Breast epithelium (tissue), 4 donors: ENCODE measurements around the gene AGAP5. TPM values are rescaled to one million over a fixed set of nuclear protein-coding genes. Genes with fewer than 3 reads are reported as not detected.
"Not testable (repeated sequence)": the region's sequence is repeated elsewhere in the genome, so short reads cannot be mapped to it uniquely, and the experiment has no call there.

ENCODE experiments used
- DNase-seq, 2 donors: peaks; one replicate each; pipeline ENCODE4 v3.0.0-alpha.2; 2019; ENCODE audit warnings: low spot score in 2 of 2
- H3K27ac ChIP-seq, 2 donors: fragments of 200-600 bp; sonication (generic) in 1 of 2; one replicate each; pipeline ENCODE4 v1.5.1; 2016 to 2019; ENCODE audit warnings: mild to moderate bottlenecking in 1 of 2
- H3K27me3 ChIP-seq, 2 donors: fragments of 200-600 bp; sonication (generic) in 1 of 2; one replicate each; pipeline versions ENCODE4 v1.5.1 to v1.6.0; 2017 to 2019; ENCODE audit warnings: control low read depth in 1 of 2, mild to moderate bottlenecking in 1 of 2
- H3K36me3 ChIP-seq: fragments of 200-600 bp; one replicate; pipeline ENCODE4 v1.5.1; 2019
- H3K4me1 ChIP-seq, 2 donors: fragments of 200-600 bp; sonication (generic); one replicate each; pipeline ENCODE4 v1.5.1; 2016 to 2019; ENCODE audit warnings: control low read depth in 1 of 2
- H3K4me3 ChIP-seq, 3 donors: fragments of 200-600 bp; sonication (generic); 1 replicate in 2 of 3; 2 replicates in 1 of 3; pipeline ENCODE4 v1.5.1; 2016 to 2019; ENCODE audit warnings: mild to moderate bottlenecking in 3 of 3, moderate library complexity in 2 of 3
- H3K9me3 ChIP-seq, 2 donors: fragments of 200-600 bp; sonication (generic) in 1 of 2; one replicate each; pipeline ENCODE4 v1.5.1; 2016 to 2019; ENCODE audit warnings: control low read depth in 1 of 2
- intact Hi-C: fragments of 100-400 bp; cut with DNase I; formaldehyde crosslinking; loops from one replicate; pipeline ENCODE4 v1.15.1; 2023; ENCODE audit warnings: low total_unique reads
- total RNA-seq, 3 donors: library from RNA; depleted of rRNA; stranded (reverse); fragments of >200 nt; gene quantifications; one replicate each; pipeline ENCODE4 v1.1.0, GENCODE V29; 2016

The AGAP5 gene
- total RNA-seq, 3 donors from 2014 or later: 5.4 to 11.7 (median 7.9) TPM

GRCh38 chr10:73690755-73691154 lies 7.2 kb downstream of the AGAP5 start:
- H3K27me3 ChIP-seq, intact Hi-C loops, H3K9me3 ChIP-seq, DNase-seq, H3K4me1 ChIP-seq, H3K27ac ChIP-seq, H3K36me3 ChIP-seq, H3K4me3 ChIP-seq: not testable (repeated sequence)

GRCh38 chr10:73689596-73689995 lies 8.3 kb downstream of the AGAP5 start:
- H3K27ac ChIP-seq, H3K9me3 ChIP-seq, H3K36me3 ChIP-seq, H3K27me3 ChIP-seq, H3K4me3 ChIP-seq, DNase-seq, H3K4me1 ChIP-seq, intact Hi-C loops: not testable (repeated sequence)

GRCh38 chr10:73687641-73688040 lies 10.3 kb downstream of the AGAP5 start:
- H3K9me3 ChIP-seq, H3K27me3 ChIP-seq, H3K27ac ChIP-seq, intact Hi-C loops, H3K36me3 ChIP-seq, H3K4me1 ChIP-seq, DNase-seq, H3K4me3 ChIP-seq: not testable (repeated sequence)

GRCh38 chr10:73674546-73674945 lies 23.4 kb downstream of the AGAP5 start:
- intact Hi-C loops, H3K36me3 ChIP-seq, H3K4me1 ChIP-seq, H3K4me3 ChIP-seq, DNase-seq, H3K27me3 ChIP-seq, H3K27ac ChIP-seq, H3K9me3 ChIP-seq: not testable (repeated sequence)

GRCh38 chr10:73668378-73668777 lies 29.5 kb downstream of the AGAP5 start:
- H3K27ac ChIP-seq, H3K27me3 ChIP-seq, H3K4me3 ChIP-seq, H3K4me1 ChIP-seq, H3K9me3 ChIP-seq, H3K36me3 ChIP-seq, intact Hi-C loops, DNase-seq: not testable (repeated sequence)

GRCh38 chr10:73666153-73666809 lies 31.6 kb downstream of the AGAP5 start:
- DNase-seq, H3K4me3 ChIP-seq, H3K4me1 ChIP-seq, intact Hi-C loops, H3K36me3 ChIP-seq, H3K9me3 ChIP-seq, H3K27me3 ChIP-seq: not testable (repeated sequence)
- H3K27ac ChIP-seq: peak overlapping the region in 1 of 2 donors; percentile 55

- H3K36me3 ChIP-seq, H3K27me3 ChIP-seq, H3K9me3 ChIP-seq, DNase-seq, H3K4me1 ChIP-seq, H3K4me3 ChIP-seq, intact Hi-C loops: not testable (repeated sequence)
- H3K27ac ChIP-seq: peak overlapping the region in 1 of 2 donors; percentile 55
These were observed 32.3 kb downstream of the AGAP5 start for GRCh38 chr10:73665581-73665980.

- H3K27ac ChIP-seq, H3K27me3 ChIP-seq, H3K4me3 ChIP-seq, H3K36me3 ChIP-seq, H3K9me3 ChIP-seq, DNase-seq, intact Hi-C loops, H3K4me1 ChIP-seq: not testable (repeated sequence)
These were observed 33.5 kb downstream of the AGAP5 start for GRCh38 chr10:73664156-73665040.

GRCh38 chr10:73663621-73664020 lies 34.3 kb downstream of the AGAP5 start:
- H3K36me3 ChIP-seq, H3K4me3 ChIP-seq, intact Hi-C loops, DNase-seq, H3K27ac ChIP-seq, H3K9me3 ChIP-seq, H3K4me1 ChIP-seq, H3K27me3 ChIP-seq: not testable (repeated sequence)

- H3K9me3 ChIP-seq, H3K4me3 ChIP-seq, intact Hi-C loops, H3K4me1 ChIP-seq, DNase-seq, H3K27ac ChIP-seq, H3K27me3 ChIP-seq, H3K36me3 ChIP-seq: not testable (repeated sequence)
These were observed 35.2 kb downstream of the AGAP5 start for GRCh38 chr10:73662705-73663104.
